Neural cell (in vitro differentiated cells): ENCODE data around the gene GPR17. TPM values are rescaled to one million over a fixed set of nuclear protein-coding genes. Genes with fewer than 3 reads are reported as not detected.

Experiments used
- H2AFZ ChIP-seq: fragments of 200-600, 300-800 bp; sonication (generic), shearing (Covaris generic); 2 replicates; pipeline ENCODE4 v1.6.0; 2014; ENCODE audit warnings: low read depth, mild to moderate bottlenecking, antibody characterized with exemption, low read length, moderate library complexity
- H3F3A ChIP-seq: fragments of 200-600 bp; shearing (Covaris generic); 2 replicates; pipeline ENCODE4 v1.6.1; 2016; ENCODE audit warnings: mild to moderate bottlenecking, moderate library complexity, mixed read lengths, antibody characterized with exemption, low read length; ENCODE audit not compliant: insufficient read depth, poor library complexity, severe bottlenecking
- H3K27ac ChIP-seq: fragments of 200-600, 300-800 bp; sonication (generic), shearing (Covaris generic); 2 replicates; pipeline ENCODE4 v1.5.1; 2014; ENCODE audit warnings: mild to moderate bottlenecking, low read length, moderate library complexity
- H3K27me3 ChIP-seq: fragments of 300-800, 200-600 bp; sonication (generic), shearing (Covaris generic); 2 replicates; pipeline ENCODE4 v1.6.0; 2014; ENCODE audit warnings: mild to moderate bottlenecking, low read depth, low read length, moderate library complexity; ENCODE audit not compliant: insufficient read depth
- H3K36me3 ChIP-seq: fragments of 300-800, 200-600 bp; sonication (generic), shearing (Covaris generic); 2 replicates; pipeline ENCODE4 v1.5.1; 2014; ENCODE audit warnings: mild to moderate bottlenecking, antibody characterized with exemption, low read length, moderate library complexity; ENCODE audit not compliant: insufficient read depth
- H3K4me2 ChIP-seq: fragments of 300-800, 200-600 bp; sonication (generic), shearing (Covaris generic); 2 replicates; pipeline ENCODE4 v1.6.0; 2014; ENCODE audit warnings: mild to moderate bottlenecking, low read length
- H3K4me3 ChIP-seq: fragments of 300-800, 200-600 bp; sonication (generic), shearing (Covaris generic); 2 replicates; pipeline ENCODE4 v1.5.1; 2014; ENCODE audit warnings: mild to moderate bottlenecking, low read length, moderate library complexity
- H3K79me2 ChIP-seq: fragments of 200-600 bp; shearing (Covaris generic); replicated peaks from 2 replicates; pipeline ENCODE4 v1.6.0; 2014; ENCODE audit warnings: mild to moderate bottlenecking, low read length, moderate library complexity; ENCODE audit not compliant: insufficient read depth
- H3K9ac ChIP-seq: fragments of 300-800, 200-600 bp; sonication (generic), shearing (Covaris generic); 2 replicates; pipeline ENCODE4 v1.6.1; 2016; ENCODE audit warnings: mild to moderate bottlenecking, low read length, mixed read lengths
- H3K9me2 ChIP-seq: fragments of 200-600 bp; shearing (Covaris generic); 2 replicates; pipeline ENCODE4 v1.6.1; 2016; ENCODE audit warnings: mild to moderate bottlenecking, low read length, mixed read lengths; ENCODE audit not compliant: insufficient read depth
- H3K9me3 ChIP-seq: fragments of 200-600, 300-800 bp; sonication (generic), shearing (Covaris generic); 2 replicates; pipeline ENCODE4 v1.6.1; 2016; ENCODE audit warnings: mild to moderate bottlenecking, mixed run types, low read length, moderate library complexity, mixed read lengths
- H4K20me1 ChIP-seq: fragments of 200-600 bp; shearing (Covaris generic); 2 replicates; pipeline ENCODE4 v1.6.1; 2016; ENCODE audit warnings: mild to moderate bottlenecking, mixed run types; ENCODE audit not compliant: insufficient read depth
- EP300 ChIP-seq: fragments of 450-650 bp; conservative IDR thresholded peaks from 2 replicates; pipeline ENCODE4 v1.6.1; 2014; ENCODE audit warnings: antibody characterized with exemption, mild to moderate bottlenecking, moderate library complexity; ENCODE audit not compliant: poor library complexity, severe bottlenecking
- EZH2 ChIP-seq: fragments of 200-600, 300-800 bp; shearing (Covaris generic), sonication (generic); IDR thresholded peaks from 2 replicates; pipeline ENCODE4 v1.6.1; 2014; ENCODE audit warnings: antibody characterized with exemption, low read length, borderline replicate concordance, mild to moderate bottlenecking; ENCODE audit not compliant: insufficient read depth, poor library complexity, severe bottlenecking
- MXI1 ChIP-seq: fragments of 450-650 bp; conservative IDR thresholded peaks from 2 replicates; pipeline ENCODE4 v1.6.1; 2014; ENCODE audit warnings: antibody characterized with exemption, mild to moderate bottlenecking; ENCODE audit not compliant: poor library complexity, severe bottlenecking
- POLR2AphosphoS5 ChIP-seq: IDR thresholded peaks from 2 replicates; pipeline ENCODE4 v1.6.1; 2012
- RAD21 ChIP-seq: fragments of 450-650 bp; conservative IDR thresholded peaks from 2 replicates; pipeline ENCODE4 v1.6.1; 2014; ENCODE audit warnings: antibody characterized with exemption, mild to moderate bottlenecking, moderate library complexity
- REST ChIP-seq: IDR thresholded peaks from 2 replicates; pipeline ENCODE4 v1.6.1; 2012; ENCODE audit warnings: borderline replicate concordance
- SMC3 ChIP-seq: fragments of 450-650 bp; conservative IDR thresholded peaks from 2 replicates; pipeline ENCODE4 v1.6.1; 2014; ENCODE audit warnings: antibody characterized with exemption, mild to moderate bottlenecking, moderate library complexity; ENCODE audit not compliant: poor library complexity
- TAF1 ChIP-seq: IDR thresholded peaks from 2 replicates; pipeline ENCODE4 v1.6.1; 2012; ENCODE audit warnings: low read depth
- polyA plus RNA-seq: library from polyadenylated mRNA; depleted of rRNA; stranded (reverse); fragments of >200 nt; gene quantifications from 2 replicates; pipeline ENCODE4 v1.2.3, GENCODE V29; 2014
- TF ChIP-seq, protein P1 (sequence below): fragments of 450-650 bp; IDR thresholded peaks from 2 replicates; pipeline ENCODE4 v1.5.1; 2014; ENCODE audit warnings: antibody characterized with exemption, mild to moderate bottlenecking, moderate library complexity; ENCODE audit not compliant: poor library complexity, severe bottlenecking

The GPR17 gene
- polyA plus RNA-seq, 1 donor from 2014 or later, result not detected

DNA sequence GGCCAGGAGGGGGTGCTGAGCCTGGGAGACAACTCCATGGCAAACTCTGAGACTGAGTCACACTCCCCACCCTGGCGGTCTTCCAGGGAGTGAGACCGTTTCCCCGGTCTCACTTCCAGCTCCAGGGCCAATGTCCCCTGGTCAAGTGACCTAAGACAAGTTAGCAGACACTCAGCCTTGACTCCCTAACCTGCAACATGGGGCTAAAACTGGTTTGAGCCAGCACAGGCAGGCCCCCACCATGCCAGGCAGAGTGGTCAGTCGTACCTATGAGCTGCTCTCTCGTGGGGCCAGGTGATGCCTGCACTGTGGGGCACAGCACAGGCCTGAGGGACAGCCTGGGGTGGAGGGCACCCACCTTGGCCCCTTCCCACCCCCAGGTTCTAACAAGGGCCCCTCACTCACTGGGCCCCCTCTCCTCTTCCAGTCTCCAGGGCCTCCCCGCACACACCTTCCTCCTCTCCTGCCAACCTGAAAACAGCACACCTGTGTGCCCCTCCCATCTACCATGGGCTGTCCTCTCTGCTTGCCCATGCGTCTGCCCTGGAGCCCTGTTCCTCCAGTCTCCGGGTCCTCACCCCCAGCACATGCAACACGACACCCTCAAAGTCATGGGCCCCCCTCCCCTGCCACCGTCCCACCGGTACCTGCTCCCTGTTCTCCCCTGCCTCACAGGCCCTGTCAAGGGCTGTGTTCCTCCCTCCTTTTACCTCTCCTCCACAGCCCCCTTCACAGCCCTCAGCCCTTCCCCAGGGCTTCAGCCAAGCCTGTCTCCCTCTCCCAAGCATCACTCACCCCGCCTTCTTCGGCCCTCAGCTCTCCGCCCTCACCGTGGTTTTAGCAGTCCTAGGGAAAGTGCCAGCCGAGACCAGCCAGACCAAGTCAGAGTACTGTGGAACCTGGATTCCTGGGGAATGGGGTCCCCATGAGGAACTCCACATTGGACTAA lies 1.6 kb downstream of the GPR17 start:
- Histone ChIP-seq H2AFZ (no peak overlapping the region), H3K36me3 (no peaks in the 10 kb centered on the region), H3K4me2 (no peak overlapping the region), H3K9me3 (no peaks in the 10 kb centered on the region), H3K79me2 (no peaks in the 10 kb centered on the region), H3K27me3 (no peaks in the 10 kb centered on the region), H3F3A (no peaks in the 10 kb centered on the region), H3K9me2 (no peaks in the 10 kb centered on the region), H4K20me1 (no peaks in the 10 kb centered on the region), H3K9ac (no peak overlapping the region), H3K27ac (no peak overlapping the region), H3K4me3 (no peak overlapping the region)
- TF ChIP-seq MXI1, result no peak
- no peak for TF ChIP-seq EP300
- TF ChIP-seq POLR2AphosphoS5, result no peak

GRCh38 chr2:127648321-127648720 lies 2.4 kb downstream of the GPR17 start:
- TF ChIP-seq RAD21 (no peak), SMC3 (no peak), TAF1 (no peak), MXI1 (no peak), POLR2AphosphoS5 (no peak), EP300 (no peak), EZH2 (no peak)
- TF ChIP-seq, protein P1, sequence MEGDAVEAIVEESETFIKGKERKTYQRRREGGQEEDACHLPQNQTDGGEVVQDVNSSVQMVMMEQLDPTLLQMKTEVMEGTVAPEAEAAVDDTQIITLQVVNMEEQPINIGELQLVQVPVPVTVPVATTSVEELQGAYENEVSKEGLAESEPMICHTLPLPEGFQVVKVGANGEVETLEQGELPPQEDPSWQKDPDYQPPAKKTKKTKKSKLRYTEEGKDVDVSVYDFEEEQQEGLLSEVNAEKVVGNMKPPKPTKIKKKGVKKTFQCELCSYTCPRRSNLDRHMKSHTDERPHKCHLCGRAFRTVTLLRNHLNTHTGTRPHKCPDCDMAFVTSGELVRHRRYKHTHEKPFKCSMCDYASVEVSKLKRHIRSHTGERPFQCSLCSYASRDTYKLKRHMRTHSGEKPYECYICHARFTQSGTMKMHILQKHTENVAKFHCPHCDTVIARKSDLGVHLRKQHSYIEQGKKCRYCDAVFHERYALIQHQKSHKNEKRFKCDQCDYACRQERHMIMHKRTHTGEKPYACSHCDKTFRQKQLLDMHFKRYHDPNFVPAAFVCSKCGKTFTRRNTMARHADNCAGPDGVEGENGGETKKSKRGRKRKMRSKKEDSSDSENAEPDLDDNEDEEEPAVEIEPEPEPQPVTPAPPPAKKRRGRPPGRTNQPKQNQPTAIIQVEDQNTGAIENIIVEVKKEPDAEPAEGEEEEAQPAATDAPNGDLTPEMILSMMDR, result no peak
- Histone ChIP-seq H3K27ac (no peak overlapping the region), H3K79me2 (no peaks in the 10 kb centered on the region), H4K20me1 (no peaks in the 10 kb centered on the region), H3K9me2 (no peaks in the 10 kb centered on the region), H3K36me3 (no peaks in the 10 kb centered on the region), H3K9ac (no peak overlapping the region), H3K4me3 (no peak overlapping the region), H3K27me3 (no peaks in the 10 kb centered on the region), H3F3A (no peaks in the 10 kb centered on the region), H3K4me2 (no peak overlapping the region), H3K9me3 (no peaks in the 10 kb centered on the region), H2AFZ (no peak overlapping the region)

GRCh38 chr2:127649100-127649611 lies 3.2 kb downstream of the GPR17 start:
- Histone ChIP-seq H3K9ac (no peak overlapping the region), H4K20me1 (no peaks in the 10 kb centered on the region), H3K27me3 (no peaks in the 10 kb centered on the region), H3K9me3 (no peaks in the 10 kb centered on the region), H3F3A (no peaks in the 10 kb centered on the region), H3K79me2 (no peaks in the 10 kb centered on the region), H3K4me3 (no peak overlapping the region), H3K36me3 (no peaks in the 10 kb centered on the region), H3K9me2 (no peaks in the 10 kb centered on the region), H3K4me2 (no peak overlapping the region), H3K27ac (no peak overlapping the region), H2AFZ (no peak overlapping the region)
- TF ChIP-seq, protein P1, result no peak
- TF ChIP-seq EZH2, result no peak
- TF ChIP-seq EP300, result no peak
- TF ChIP-seq POLR2AphosphoS5, result no peak
- no peak for TF ChIP-seq TAF1
- TF ChIP-seq RAD21, result no peak
- no peak for TF ChIP-seq MXI1
- TF ChIP-seq SMC3, result no peak
- TF ChIP-seq REST, result no peak
